Trophoblast cell (in vitro differentiated cells and primary cell): ENCODE data around the gene DOCK3.

Source experiments
- DNase-seq, 2 donors: peaks; one replicate each; pipeline ENCODE4 v3.0.0-alpha.2; 2016
- H2AFZ ChIP-seq: 2 replicates; pipeline ENCODE4 v1.6.1; 2013; ENCODE audit warnings: low read length, moderate library complexity, mild to moderate bottlenecking; ENCODE audit not compliant: insufficient read depth, poor library complexity
- H2AK5ac ChIP-seq: 2 replicates; pipeline ENCODE4 v1.6.1; 2013; ENCODE audit warnings: mild to moderate bottlenecking, low read length
- H2BK120ac ChIP-seq: 2 replicates; pipeline ENCODE4 v1.6.1; 2013; ENCODE audit warnings: low read length, mild to moderate bottlenecking, moderate library complexity; ENCODE audit not compliant: insufficient read depth, poor library complexity
- H2BK12ac ChIP-seq: 2 replicates; pipeline ENCODE4 v1.6.1; 2013; ENCODE audit warnings: mild to moderate bottlenecking, low read length, moderate library complexity
- H2BK5ac ChIP-seq: 2 replicates; pipeline ENCODE4 v1.6.1; 2013; ENCODE audit warnings: low read length, low read depth, moderate library complexity, mild to moderate bottlenecking; ENCODE audit not compliant: poor library complexity
- H3K14ac ChIP-seq: 2 replicates; pipeline ENCODE4 v1.6.1; 2013; ENCODE audit warnings: mild to moderate bottlenecking, low read length
- H3K18ac ChIP-seq: 2 replicates; pipeline ENCODE4 v1.6.1; 2013; ENCODE audit warnings: mild to moderate bottlenecking, low read length
- H3K23ac ChIP-seq: 2 replicates; pipeline ENCODE4 v1.6.1; 2013; ENCODE audit warnings: low read length
- H3K27ac ChIP-seq: 2 replicates; pipeline ENCODE4 v1.5.1; 2013; ENCODE audit warnings: low read depth, mild to moderate bottlenecking, inconsistent platforms, low read length, moderate library complexity
- H3K27me3 ChIP-seq: 2 replicates; pipeline ENCODE4 v1.6.1; 2013; ENCODE audit warnings: inconsistent platforms, mild to moderate bottlenecking, low read length, moderate library complexity; ENCODE audit not compliant: insufficient read depth
- H3K36me3 ChIP-seq, 2 experiments: 1 replicate in 1 of 2; 2 replicates in 1 of 2; pipeline ENCODE4 v1.6.1; 2013; ENCODE audit warnings: low read length in 2 of 2, mild to moderate bottlenecking in 2 of 2, moderate library complexity in 1 of 2; ENCODE audit not compliant: insufficient read depth in 2 of 2, control insufficient read depth in 1 of 2
- H3K4ac ChIP-seq: 2 replicates; pipeline ENCODE4 v1.6.1; 2013; ENCODE audit warnings: low read depth, mild to moderate bottlenecking, low read length, moderate library complexity
- H3K4me1 ChIP-seq, 2 experiments: 1 replicate in 1 of 2; 2 replicates in 1 of 2; pipeline ENCODE4 v1.6.1; 2013; ENCODE audit warnings: low read length in 2 of 2, mild to moderate bottlenecking in 2 of 2, moderate library complexity in 1 of 2; ENCODE audit not compliant: insufficient read depth in 2 of 2, control insufficient read depth in 1 of 2
- H3K4me2 ChIP-seq: 2 replicates; pipeline ENCODE4 v1.6.1; 2013; ENCODE audit warnings: inconsistent platforms, mild to moderate bottlenecking, low read length, moderate library complexity
- H3K4me3 ChIP-seq: 2 replicates; pipeline ENCODE4 v1.5.1; 2013; ENCODE audit warnings: mild to moderate bottlenecking, low read depth, low read length, inconsistent platforms
- H3K79me1 ChIP-seq: one replicate; pipeline ENCODE4 v1.6.1; 2013; ENCODE audit warnings: low read length
- H3K79me2 ChIP-seq: 2 replicates; pipeline ENCODE4 v1.6.1; 2013; ENCODE audit warnings: low read length, mild to moderate bottlenecking; ENCODE audit not compliant: control insufficient read depth, insufficient read depth, poor library complexity
- H3K9ac ChIP-seq: 2 replicates; pipeline ENCODE4 v1.6.1; 2013; ENCODE audit warnings: mild to moderate bottlenecking, low read length
- H3K9me3 ChIP-seq: 2 replicates; pipeline ENCODE4 v1.6.1; 2013; ENCODE audit warnings: low read depth, mild to moderate bottlenecking, control low read depth, inconsistent platforms, low read length; ENCODE audit not compliant: insufficient read depth
- H4K12ac ChIP-seq: 2 replicates; pipeline ENCODE4 v1.6.1; 2013; ENCODE audit warnings: low read depth, mild to moderate bottlenecking, low read length, moderate library complexity
- H4K8ac ChIP-seq: 2 replicates; pipeline ENCODE4 v1.6.1; 2013; ENCODE audit warnings: low read depth, mild to moderate bottlenecking, low read length, moderate library complexity
- H4K91ac ChIP-seq: one replicate; pipeline ENCODE4 v1.6.1; 2013; ENCODE audit warnings: low read depth, mild to moderate bottlenecking, low read length, moderate library complexity
- WGBS: extraction: QIAGEN DNeasy Blood & Tissue Kit; methylation state at CpG from one replicate; pipeline ENCODE4 v1.1.7; 2013; ENCODE audit warnings: missing lambda C conversion rate; ENCODE audit not compliant: insufficient read length, insufficient coverage; ENCODE audit errors: extremely low coverage; 5-methylcytosine and 5-hydroxymethylcytosine counted together

The DOCK3 gene

DNA sequence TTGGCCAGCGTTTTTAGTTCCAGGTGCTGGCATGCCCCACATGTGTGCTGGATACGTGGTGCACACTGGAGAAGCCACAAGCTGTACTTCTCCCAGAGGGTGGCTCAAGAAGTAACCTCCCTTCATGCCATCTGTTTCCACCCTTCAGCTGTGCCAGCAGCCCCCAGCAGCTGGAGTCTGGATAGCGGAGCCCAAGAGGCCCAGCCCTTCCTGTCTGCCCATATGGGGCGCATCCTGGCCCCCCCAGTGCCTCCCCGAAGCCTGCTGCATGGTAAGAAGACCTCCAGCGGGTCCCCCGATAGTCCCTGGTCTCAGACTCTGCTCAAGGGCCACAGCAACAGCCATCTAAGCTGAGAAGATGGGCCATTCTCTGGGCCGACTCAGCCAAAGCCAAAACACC lies 704.6 kb downstream of the DOCK3 start:
- no peak overlapping the region for H3K4ac ChIP-seq
- H2AFZ ChIP-seq: no peak overlapping the region
- WGBS: no CpG with 5 or more reads among the region's 8 CpGs

DNA sequence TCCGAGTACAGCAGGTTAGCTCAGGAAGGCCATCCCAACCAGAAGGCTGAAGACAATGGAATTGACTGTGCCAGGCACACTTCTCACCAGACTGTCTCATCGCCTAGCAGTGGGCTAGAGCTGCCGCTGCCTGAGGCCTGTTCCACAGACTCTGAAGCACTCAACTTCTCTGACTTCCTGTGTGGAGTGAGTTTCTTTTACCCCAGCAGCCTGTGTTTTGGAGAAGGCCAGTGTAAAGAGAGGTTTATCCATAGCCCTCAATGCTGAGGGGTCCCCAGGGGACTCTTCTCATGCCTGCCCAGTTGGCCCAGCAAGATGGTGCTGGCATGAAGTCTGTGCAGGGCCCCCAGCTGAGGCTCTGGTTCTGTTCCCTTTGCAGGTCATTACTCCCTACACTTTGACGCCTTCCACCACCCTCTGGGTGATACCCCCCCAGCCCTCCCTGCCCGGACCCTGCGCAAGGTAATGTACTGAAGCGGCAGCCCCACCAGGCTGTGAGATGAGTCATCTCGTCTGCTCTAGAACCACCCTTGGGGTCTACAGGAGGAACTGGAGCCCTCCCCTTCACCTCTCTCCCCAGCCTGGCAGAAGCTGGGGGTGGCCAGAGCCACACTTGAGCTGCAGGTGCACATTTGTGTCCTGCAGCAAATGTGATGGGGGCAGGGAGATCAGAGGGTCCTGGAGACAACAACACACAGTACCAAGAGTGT lies 705.2 kb downstream of the DOCK3 start:
- WGBS: no CpG with 5 or more reads among the region's 8 CpGs
- H3K4ac ChIP-seq: no peak overlapping the region
- no peak overlapping the region for H3K27ac ChIP-seq
- no peak overlapping the region for H4K8ac ChIP-seq
- peaks cover 0 to 15% of the 10 kb centered on the region in 2 experiments for H3K36me3 ChIP-seq
- H3K14ac ChIP-seq: no peak overlapping the region
- H2BK5ac ChIP-seq: no peak overlapping the region
- no peak overlapping the region for H3K4me3 ChIP-seq
- no peak overlapping the region for H2BK12ac ChIP-seq
- H3K23ac ChIP-seq: no peak overlapping the region
- H3K4me2 ChIP-seq: no peak overlapping the region
- no peak overlapping the region for H4K91ac ChIP-seq
- no peak overlapping the region for H4K12ac ChIP-seq
- DNase-seq: no peak
- H3K4me1 ChIP-seq: peaks cover 0 to 7% of the 10 kb centered on the region in 2 experiments
- no peak overlapping the region for H2AK5ac ChIP-seq
- no peak overlapping the region for H3K9ac ChIP-seq
- H3K79me2 ChIP-seq: peaks cover 8% of the 10 kb centered on the region
- no peaks in the 10 kb centered on the region for H3K27me3 ChIP-seq
- H2BK120ac ChIP-seq: no peak overlapping the region
- no peak overlapping the region for H2AFZ ChIP-seq
- no peak overlapping the region for H3K18ac ChIP-seq
- peaks cover 7% of the 10 kb centered on the region for H3K79me1 ChIP-seq
- H3K9me3 ChIP-seq: peaks cover 2% of the 10 kb centered on the region

More for the DNA sequence above, 704.6 kb downstream of the DOCK3 start:
- Histone ChIP-seq H3K9me3 (peaks cover 2% of the 10 kb centered on the region), H3K36me3 (peaks cover 3 to 21% of the 10 kb centered on the region in 2 experiments), H3K4me1 (peaks cover 0 to 7% of the 10 kb centered on the region in 2 experiments), H3K4me3 (no peak overlapping the region), H3K4me2 (no peak overlapping the region), H4K12ac (no peak overlapping the region), H2AK5ac (no peak overlapping the region), H3K23ac (no peak overlapping the region), H2BK12ac (no peak overlapping the region), H3K27ac (no peak overlapping the region), H4K8ac (no peak overlapping the region), H2BK5ac (no peak overlapping the region), H4K91ac (no peak overlapping the region), H3K79me1 (peaks cover 2% of the 10 kb centered on the region), H3K14ac (no peak overlapping the region), H3K79me2 (peaks cover 3% of the 10 kb centered on the region), H2BK120ac (no peak overlapping the region), H3K27me3 (no peaks in the 10 kb centered on the region), H3K18ac (no peak overlapping the region), H3K9ac (no peak overlapping the region)
- no peak for DNase-seq

DNA sequence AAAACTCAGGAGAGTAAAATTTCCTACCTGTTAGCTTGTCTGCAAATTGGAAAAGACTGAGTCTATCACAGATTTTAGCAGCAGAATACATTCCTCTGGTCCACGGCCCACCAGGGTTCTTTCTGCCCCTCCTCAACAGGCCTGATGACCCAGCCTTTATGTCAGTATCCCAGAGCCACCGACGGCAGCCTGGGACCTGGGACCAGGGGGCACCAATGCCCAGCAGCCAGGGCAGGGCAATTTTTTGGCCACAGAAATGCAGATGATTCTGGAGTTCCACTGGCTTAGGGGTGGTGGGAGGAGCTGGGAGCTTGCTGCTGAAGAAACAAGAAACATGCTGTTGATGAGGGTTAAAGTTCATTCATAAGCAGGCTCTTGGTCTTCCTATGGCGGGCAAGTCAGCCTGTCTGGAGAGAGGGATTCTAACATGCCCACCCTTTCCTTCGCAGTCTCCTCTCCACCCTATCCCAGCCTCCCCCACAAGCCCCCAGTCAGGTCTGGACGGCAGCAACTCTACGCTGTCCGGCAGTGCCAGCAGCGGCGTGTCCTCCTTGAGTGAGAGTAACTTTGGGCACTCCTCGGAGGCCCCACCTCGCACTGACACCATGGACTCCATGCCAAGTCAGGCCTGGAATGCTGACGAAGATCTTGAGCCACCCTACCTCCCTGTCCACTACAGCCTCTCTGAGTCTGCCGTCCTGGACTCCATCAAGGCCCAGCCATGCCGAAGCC lies 706.0 kb downstream of the DOCK3 start:
- no peak overlapping the region for H3K4me2 ChIP-seq
- peaks cover 2% of the 10 kb centered on the region for H3K9me3 ChIP-seq
- H2AK5ac ChIP-seq: no peak overlapping the region
- H2AFZ ChIP-seq: no peak overlapping the region
- H3K23ac ChIP-seq: no peak overlapping the region
- H3K79me1 ChIP-seq: peaks cover 11% of the 10 kb centered on the region
- H3K4me1 ChIP-seq: peaks cover 0 to 7% of the 10 kb centered on the region in 2 experiments
- peaks cover 13% of the 10 kb centered on the region for H3K79me2 ChIP-seq
- no peak overlapping the region for H2BK12ac ChIP-seq
- no peak overlapping the region for H2BK5ac ChIP-seq
- H3K27me3 ChIP-seq: no peaks in the 10 kb centered on the region
- H3K9ac ChIP-seq: no peak overlapping the region
- H3K14ac ChIP-seq: no peak overlapping the region
- H3K4me3 ChIP-seq: no peak overlapping the region
- no peak overlapping the region for H3K27ac ChIP-seq
- no peak overlapping the region for H3K18ac ChIP-seq
- DNase-seq: no peak
- H3K4ac ChIP-seq: no peak overlapping the region
- no peak overlapping the region for H4K8ac ChIP-seq
- WGBS: no CpG with 5 or more reads among the region's 15 CpGs
- no peak overlapping the region for H2BK120ac ChIP-seq
- no peak overlapping the region for H4K12ac ChIP-seq
- H3K36me3 ChIP-seq: peaks cover 0 to 9% of the 10 kb centered on the region in 2 experiments
- no peak overlapping the region for H4K91ac ChIP-seq

DNA sequence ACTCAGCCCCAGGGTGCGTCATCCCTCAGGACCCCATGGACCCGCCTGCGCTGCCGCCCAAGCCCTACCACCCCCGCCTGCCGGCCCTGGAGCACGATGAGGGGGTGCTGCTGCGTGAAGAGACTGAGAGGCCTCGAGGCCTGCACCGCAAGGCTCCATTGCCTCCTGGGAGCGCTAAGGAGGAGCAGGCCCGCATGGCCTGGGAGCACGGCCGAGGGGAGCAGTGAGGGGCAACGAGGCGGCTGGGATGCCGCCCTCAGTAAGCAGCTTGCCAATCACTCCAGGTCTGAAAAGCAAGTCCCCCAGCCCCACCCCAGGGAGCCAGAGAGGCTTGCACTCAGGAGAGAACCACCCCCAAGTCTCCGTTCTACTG lies 706.6 kb downstream of the DOCK3 start:
- Histone ChIP-seq H2AK5ac (no peak overlapping the region), H4K12ac (no peak overlapping the region), H3K4me3 (no peak overlapping the region), H3K79me1 (peaks cover 11% of the 10 kb centered on the region), H3K79me2 (peaks cover 16% of the 10 kb centered on the region), H3K9me3 (peaks cover 2% of the 10 kb centered on the region), H3K14ac (no peak overlapping the region), H3K4ac (no peak overlapping the region), H3K9ac (no peak overlapping the region), H3K4me1 (peaks cover 0 to 7% of the 10 kb centered on the region in 2 experiments), H3K36me3 (peaks cover 0 to 8% of the 10 kb centered on the region in 2 experiments), H2BK12ac (no peak overlapping the region), H2AFZ (no peak overlapping the region), H2BK5ac (no peak overlapping the region), H4K8ac (no peak overlapping the region), H3K4me2 (no peak overlapping the region), H3K18ac (no peak overlapping the region), H3K27ac (no peak overlapping the region), H4K91ac (no peak overlapping the region), H2BK120ac (no peak overlapping the region), H3K23ac (no peak overlapping the region), H3K27me3 (no peaks in the 10 kb centered on the region)
- no peak for DNase-seq
- WGBS: no CpG with 5 or more reads among the region's 18 CpGs
